Endothelial cell of umbilical vein (primary cell): ENCODE data around the gene SNN. TPM values are rescaled to one million over a fixed set of nuclear protein-coding genes. Genes with fewer than 3 reads are reported as not detected.

Experiments
- BruUV-seq: library from RNA; stranded (reverse); fragments of 400-500 nt; replicated peaks from 2 replicates; lab custom pipeline; 2021; lab: Mats Ljungman, UMichigan
- CTCF ChIA-PET: fragments of 300-600, 350-600 bp; sonication (Branson Sonifier 250); formaldehyde crosslinking; loops from one replicate; lab custom pipeline; 2021; ENCODE audit warnings: antibody characterized with exemption, inconsistent platforms; lab: Charles Lee
- POLR2A ChIA-PET: fragments of 300-600, 350-600 bp; sonication (Branson Sonifier 250); formaldehyde crosslinking; loops from one replicate; lab custom pipeline; 2021; ENCODE audit warnings: antibody characterized with exemption, inconsistent platforms; lab: Charles Lee
- DNase-seq: peaks from one replicate; pipeline ENCODE4 v3.0.0-alpha.2; 2011; ENCODE audit warnings: low read depth, low spot score
- FAIRE-seq: peaks from 2 replicates; lab custom pipeline; 2011; peaks lifted over from hg19 to GRCh38; lab: Jason Lieb, UNC
- H2AFZ ChIP-seq: 2 replicates; pipeline ENCODE4 v1.6.0; 2012; ENCODE audit warnings: low read depth, low read length, control low read depth, inconsistent platforms
- H3K27ac ChIP-seq: 2 replicates; pipeline ENCODE4 v1.5.1; 2011; ENCODE audit warnings: low read depth, mild to moderate bottlenecking, control low read depth, low read length, moderate library complexity; ENCODE audit not compliant: insufficient read depth
- H3K27me3 ChIP-seq, 2 experiments: 2 replicates each; pipeline versions ENCODE4 v1.6.0 to v1.6.1; 2011; ENCODE audit warnings: low read length in 2 of 2, mixed read lengths in 1 of 2; ENCODE audit not compliant: control insufficient read depth in 2 of 2, insufficient read depth in 2 of 2
- H3K36me3 ChIP-seq, 2 experiments: 2 replicates in 1 of 2; 3 replicates in 1 of 2; pipeline ENCODE4 v1.5.1; 2011; ENCODE audit warnings: low read length in 2 of 2, mild to moderate bottlenecking in 1 of 2, moderate library complexity in 1 of 2; ENCODE audit not compliant: control insufficient read depth in 2 of 2, insufficient read depth in 2 of 2; ENCODE audit errors: extremely low read depth in 1 of 2
- H3K4me1 ChIP-seq: 3 replicates; pipeline ENCODE4 v1.5.1; 2011; ENCODE audit warnings: mild to moderate bottlenecking, low read length; ENCODE audit not compliant: control insufficient read depth, insufficient read depth; ENCODE audit errors: extremely low read depth
- H3K4me2 ChIP-seq: 2 replicates; pipeline ENCODE4 v1.6.1; 2011; ENCODE audit warnings: low read length, control low read depth, mixed read lengths; ENCODE audit not compliant: insufficient read depth
- H3K4me3 ChIP-seq, 3 experiments: fragments of 200-600 bp in 1 of 3; sonication (generic), shearing (Covaris generic) in 1 of 3; replicated peaks in 1 of 3; 2 replicates each; pipeline ENCODE4 v1.5.1; 2011 to 2016; ENCODE audit warnings: control low read depth in 3 of 3, low read length in 3 of 3, mild to moderate bottlenecking in 2 of 3, inconsistent platforms in 1 of 3, low read depth in 1 of 3, moderate library complexity in 1 of 3; ENCODE audit not compliant: insufficient read depth in 1 of 3
- H3K79me2 ChIP-seq: 2 replicates; pipeline ENCODE4 v1.6.0; 2012; ENCODE audit warnings: low read length, inconsistent platforms; ENCODE audit not compliant: control insufficient read depth, insufficient read depth
- H3K9ac ChIP-seq: replicated peaks from 2 replicates; pipeline ENCODE3; 2011; ENCODE audit warnings: low read length, control low read depth; ENCODE audit not compliant: insufficient read depth; ENCODE audit errors: extremely low read depth
- H3K9me1 ChIP-seq: replicated peaks from 3 replicates; pipeline ENCODE4 v1.6.0; 2011; ENCODE audit warnings: mild to moderate bottlenecking, low read length; ENCODE audit not compliant: control insufficient read depth, insufficient read depth; ENCODE audit errors: extremely low read depth
- H3K9me3 ChIP-seq: replicated peaks from 2 replicates; pipeline ENCODE4 v1.5.1; 2012; ENCODE audit warnings: low read length, inconsistent platforms; ENCODE audit not compliant: control insufficient read depth, insufficient read depth
- H4K20me1 ChIP-seq: replicated peaks from 2 replicates; pipeline ENCODE3; 2011; ENCODE audit warnings: mild to moderate bottlenecking, low read length; ENCODE audit not compliant: control insufficient read depth, insufficient read depth; ENCODE audit errors: extremely low read depth
- CTCF ChIP-seq, 2 donors: IDR thresholded peaks; 1 replicate in 1 of 2; 2 replicates in 1 of 2; pipeline ENCODE4 v1.5.1; 2011; ENCODE audit warnings: low read length in 2 of 2, mild to moderate bottlenecking in 2 of 2, moderate library complexity in 2 of 2, control low read depth in 1 of 2, inconsistent platforms in 1 of 2, low read depth in 1 of 2; ENCODE audit not compliant: insufficient read depth in 1 of 2; ENCODE audit errors: extremely low read depth in 1 of 2
- EZH2 ChIP-seq: IDR thresholded peaks from 2 replicates; pipeline ENCODE4 v1.6.1; 2012; ENCODE audit warnings: borderline replicate concordance, low read depth, mild to moderate bottlenecking, moderate library complexity, low read length, inconsistent platforms; ENCODE audit not compliant: severe bottlenecking
- FOS ChIP-seq: IDR thresholded peaks from 2 replicates; pipeline ENCODE4 v1.6.1; 2011; ENCODE audit warnings: mild to moderate bottlenecking, low read length, moderate library complexity, borderline replicate concordance; ENCODE audit not compliant: insufficient read depth
- GATA2 ChIP-seq: IDR thresholded peaks from 2 replicates; pipeline ENCODE4 v1.7.0; 2011; ENCODE audit warnings: low read depth, mild to moderate bottlenecking, moderate library complexity, mixed read lengths, low read length; ENCODE audit not compliant: insufficient read length, insufficient read depth
- JUN ChIP-seq: IDR thresholded peaks from 2 replicates; pipeline ENCODE4 v1.6.1; 2011; ENCODE audit warnings: borderline replicate concordance, low read depth; ENCODE audit not compliant: insufficient read length, insufficient read depth
- MYC ChIP-seq: IDR thresholded peaks from one replicate; pipeline ENCODE4 v1.6.1; 2011; ENCODE audit warnings: mild to moderate bottlenecking, low read depth, low read length
- POLR2A ChIP-seq: IDR thresholded peaks from 2 replicates; pipeline ENCODE4 v1.6.1; 2012; ENCODE audit warnings: low read depth, mild to moderate bottlenecking, control low read depth, low read length
- POLR2AphosphoS5 ChIP-seq: IDR thresholded peaks from 2 replicates; pipeline ENCODE4 v1.6.1; 2012; ENCODE audit warnings: low read depth, mild to moderate bottlenecking, control low read depth, low read length, moderate library complexity; ENCODE audit not compliant: insufficient read depth
- dilution Hi-C: fragments of 300-500 bp; cut with MboI; formaldehyde crosslinking; loops from one replicate; pipeline ENCODE4 v1.15.0; 2019; ENCODE audit warnings: low sequenced_read_pairs; ENCODE audit not compliant: extremely low pct_ligation_motif_present
- intact Hi-C: fragments of 100-400 bp; cut with micrococcal nuclease; formaldehyde crosslinking; loops from one replicate; pipeline ENCODE4 v1.10.0; 2022
- polyA plus RNA-seq, 4 experiments: library from polyadenylated mRNA; depleted of rRNA in 3 of 4; stranded (reverse) in 3 of 4; unstranded in 1 of 4; fragments of >200 nt; gene quantifications; 2 replicates each; pipeline versions ENCODE4 v1.2.1 to v1.2.3, GENCODE V29; 2011 to 2012; ENCODE audit warnings: missing spikeins in 1 of 4
- total RNA-seq: library from RNA; stranded (reverse); gene quantifications from 2 replicates; pipeline ENCODE4 v1.2.3, GENCODE V29; 2021
- TF ChIP-seq, protein P1 (sequence below): IDR thresholded peaks from 2 replicates; pipeline ENCODE4 v1.6.1; 2011; ENCODE audit not compliant: insufficient read depth, insufficient read length

SNN gene
- total and polyA plus RNA-seq, 2 donors (not counting 3 experiments of a cell fraction or from before 2014, with no cell fraction given), result 17.7 to 24.1 TPM

- H3K36me3 ChIP-seq, result peaks cover 8 to 30% of the 10 kb centered on the region in 2 experiments
- no peak for FAIRE-seq
Observed at GRCh38 chr16:11675561-11676511, 7.6 kb downstream of the SNN start.

More at GRCh38 chr16:11675561-11676511, 7.6 kb downstream of the SNN start:
- Histone ChIP-seq H3K79me2 (no peaks in the 10 kb centered on the region), H3K4me2 (no peak overlapping the region), H3K27me3 (no peaks in the 10 kb centered on the region), H3K27ac (no peak overlapping the region), H3K9ac (no peak overlapping the region), H3K9me3 (no peaks in the 10 kb centered on the region), H3K4me3 (no peak overlapping the region), H4K20me1 (no peaks in the 10 kb centered on the region), H3K9me1 (no peaks in the 10 kb centered on the region), H3K4me1 (peaks cover 17% of the 10 kb centered on the region), H2AFZ (no peak overlapping the region)
- ChIA-PET POLR2A (no interaction called here), CTCF (interaction anchor here (1.0 to 3.4 kb wide), 3 partner anchors 39 to 269 kb away, joined by 3 to 11 read pairs (median 7); no protein-coding TSS in a partner anchor)
- intact Hi-C loops, result no loop called here
- dilution Hi-C loops, result no loop called here
- no peak for DNase-seq
- TF ChIP-seq POLR2AphosphoS5 (no peak), MYC (no peak), CTCF (IDR thresholded peaks at IDR 0.05; ENCODE audit: extremely low read depth in 1 of 2, insufficient read depth in 1 of 2, low read depth in 1 of 2, low read length in 2 of 2) (no peak), EZH2 (no peak), POLR2A (no peak), FOS (no peak), GATA2 (no peak), JUN (no peak)
- TF ChIP-seq, protein P1, sequence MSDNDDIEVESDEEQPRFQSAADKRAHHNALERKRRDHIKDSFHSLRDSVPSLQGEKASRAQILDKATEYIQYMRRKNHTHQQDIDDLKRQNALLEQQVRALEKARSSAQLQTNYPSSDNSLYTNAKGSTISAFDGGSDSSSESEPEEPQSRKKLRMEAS, result no peak
- no TSS peak for BruUV-seq
